GM13976 (cell line): Measurements from ENCODE around the gene SLC38A1.
"Not testable (repeated sequence)": the region's sequence is repeated elsewhere in the genome, so short reads cannot be mapped to it uniquely, and the experiment has no call there.

Experiments used
- DNase-seq: peaks from one replicate; pipeline ENCODE4 v3.0.0; 2012; ENCODE audit warnings: low spot score
- CTCF ChIP-seq: IDR thresholded peaks from 2 replicates; pipeline ENCODE4 v1.5.1; 2012; ENCODE audit warnings: borderline replicate concordance, mild to moderate bottlenecking; ENCODE audit not compliant: insufficient read depth; ENCODE audit errors: extremely low read depth, missing control alignments, control extremely low read depth
- in situ Hi-C: fragments of 300-500 bp; cut with MboI; formaldehyde crosslinking; loops from one replicate; pipeline ENCODE4 v1.12.0; 2022; ENCODE audit warnings: low sequenced_read_pairs, mixed read lengths, inconsistent platforms; ENCODE audit not compliant: unreplicated experiment

SLC38A1 gene

GRCh38 chr12:46259713-46260112 is 9.1 kb downstream of the SLC38A1 start:
- in situ Hi-C loops: loop anchor here (10.0 to 25.0 kb wide), 2 partner anchors 45 to 522 kb away; partner anchors contain the start of gene ARID2
- no peak for TF ChIP-seq CTCF
- no peak for DNase-seq

DNA sequence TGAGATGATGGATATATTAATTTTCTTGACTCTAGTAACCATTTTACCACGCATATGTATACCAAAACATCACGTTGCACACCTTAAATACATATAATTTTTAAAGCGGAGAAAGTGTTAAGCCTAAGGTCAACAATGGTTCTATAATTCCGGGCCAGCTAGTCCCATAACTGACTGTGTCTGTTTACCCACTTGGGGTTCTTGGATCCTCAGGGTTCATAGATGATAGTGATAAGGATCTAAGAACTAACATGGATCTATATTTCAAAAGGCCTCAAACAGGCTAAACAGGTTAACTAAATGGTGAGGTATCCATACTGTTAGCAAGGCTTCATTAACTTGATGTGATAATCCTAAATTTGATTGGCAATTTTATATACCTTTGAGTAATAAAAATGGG is 9.8 kb downstream of the SLC38A1 start:
- in situ Hi-C loops: loop anchor here (25.0 kb wide), 1 partner anchor 522 kb away; the partner anchor contains the start of gene ARID2
- no peak for TF ChIP-seq CTCF
- no peak for DNase-seq

DNA sequence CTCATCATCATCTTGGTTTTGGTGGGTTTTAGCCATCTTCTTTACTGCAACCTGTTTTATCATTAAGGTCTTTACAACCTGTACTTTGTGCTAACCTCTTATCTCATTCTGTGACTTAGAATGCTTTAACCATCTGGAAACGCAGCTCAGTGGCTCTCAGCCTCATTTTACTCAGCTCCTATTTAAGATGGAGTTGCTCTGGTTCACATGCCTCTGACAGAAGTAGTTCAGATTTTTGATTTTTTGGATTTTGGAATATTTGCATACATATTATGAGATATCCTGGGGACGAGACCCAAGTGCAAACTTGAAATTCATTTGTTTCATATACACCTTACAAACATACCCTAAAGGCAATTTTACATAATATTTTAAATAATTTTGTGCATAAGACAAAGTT is 10.7 kb downstream of the SLC38A1 start:
- no peak for DNase-seq
- TF ChIP-seq CTCF: no peak
- in situ Hi-C loops: loop anchor here (25.0 kb wide), 1 partner anchor 521 kb away; the partner anchor contains the start of gene ARID2

- no peak for DNase-seq
- no peak for TF ChIP-seq CTCF
- in situ Hi-C loops: loop anchor here (25.0 kb wide), 1 partner anchor 520 kb away; the partner anchor contains the start of gene ARID2
These were observed 11.9 kb downstream of the SLC38A1 start for GRCh38 chr12:46256942-46257341.

- TF ChIP-seq CTCF: no peak
- DNase-seq: no peak
- in situ Hi-C loops: loop anchor here (25.0 kb wide), 1 partner anchor 516 kb away; the partner anchor contains the start of gene ARID2
These were observed 15.2 kb downstream of the SLC38A1 start for GRCh38 chr12:46253544-46254162.

- in situ Hi-C loops: loop anchor here (25.0 kb wide), 1 partner anchor 515 kb away; the partner anchor contains the start of gene ARID2
- DNase-seq: not testable (repeated sequence)
These were observed 16.8 kb downstream of the SLC38A1 start for GRCh38 chr12:46251994-46252393.

DNA sequence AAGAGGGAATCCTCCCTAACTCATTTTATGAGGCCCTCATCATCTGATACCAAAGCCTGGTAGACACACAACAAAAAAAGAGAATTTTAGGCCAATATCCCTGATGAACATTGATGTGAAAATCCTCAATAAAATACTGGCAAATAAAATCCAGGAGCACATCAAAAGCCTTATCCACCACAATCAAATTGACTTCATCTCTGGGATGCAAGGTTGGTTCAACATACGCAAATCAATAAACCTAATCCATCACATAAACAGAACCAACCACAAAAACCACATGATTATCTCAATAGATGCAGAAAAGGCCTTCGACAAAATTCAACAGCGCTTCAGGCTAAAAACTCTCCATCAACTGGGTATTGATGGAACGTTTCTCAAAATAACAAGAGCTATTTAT is 18.9 kb downstream of the SLC38A1 start:
- not testable (repeated sequence) for DNase-seq
- in situ Hi-C loops: loop anchor here (25.0 kb wide), 1 partner anchor 513 kb away; the partner anchor contains the start of gene ARID2
